ENCODE measurements around the gene SUSD4. TPM values are rescaled to one million over a fixed set of nuclear protein-coding genes. Genes with fewer than 3 reads are reported as not detected.

The SUSD4 gene
- total RNA-seq, 1 experiment from 2014 or later: 2.3 TPM

GRCh38 chr1:223316082-223316481 lies 47.9 kb downstream of the SUSD4 start:
- H3K4me3 Mint-ChIP-seq (ENCODE audit: unreplicated experiment): no peak overlapping the region
- H3K4me1 Mint-ChIP-seq (ENCODE audit: insufficient read depth, unreplicated experiment): no peaks in the 10 kb centered on the region
- no peak overlapping the region for H3K27ac Mint-ChIP-seq (ENCODE audit: low read depth, unreplicated experiment)
- CTCF ChIA-PET: interaction anchor here (0.6 to 1.8 kb wide), 2 partner anchors 193 to 523 kb away, joined by 5 to 6 read pairs; no protein-coding TSS in a partner anchor
- no TSS peak for BruUV-seq (replicated peaks)
- peak; percentile 24 for DNase-seq (ENCODE audit: unreplicated experiment)
- intact Hi-C loops (cut with micrococcal nuclease): no loop called here
- TF ChIP-seq CTCF (IDR thresholded peaks at IDR 0.05; ENCODE audit: unreplicated experiment): no peak
- H3K9me3 Mint-ChIP-seq (ENCODE audit: unreplicated experiment): no peaks in the 10 kb centered on the region
- H3K36me3 Mint-ChIP-seq (ENCODE audit: insufficient read depth, unreplicated experiment): peaks cover 6% of the 10 kb centered on the region
- POLR2A ChIA-PET: no interaction called here
- no peaks in the 10 kb centered on the region for H3K27me3 Mint-ChIP-seq (ENCODE audit: insufficient read depth, unreplicated experiment)

GRCh38 chr1:223315665-223316064 lies 48.3 kb downstream of the SUSD4 start:
- intact Hi-C loops (cut with micrococcal nuclease): no loop called here
- ChIA-PET POLR2A (interaction anchor here (1.9 kb wide), 1 partner anchor 11 kb away, joined by 4 read pairs; no protein-coding TSS in a partner anchor), CTCF (interaction anchor here (0.6 to 1.8 kb wide), 2 partner anchors 192 to 522 kb away, joined by 5 to 6 read pairs; no protein-coding TSS in a partner anchor)
- H3K9me3 Mint-ChIP-seq (ENCODE audit: unreplicated experiment): no peaks in the 10 kb centered on the region
- peaks cover 6% of the 10 kb centered on the region for H3K36me3 Mint-ChIP-seq (ENCODE audit: insufficient read depth, unreplicated experiment)
- no peaks in the 10 kb centered on the region for H3K27me3 Mint-ChIP-seq (ENCODE audit: insufficient read depth, unreplicated experiment)
- TF ChIP-seq CTCF (IDR thresholded peaks at IDR 0.05; ENCODE audit: unreplicated experiment): no peak
- H3K4me3 Mint-ChIP-seq (ENCODE audit: unreplicated experiment): no peak overlapping the region
- no TSS peak for BruUV-seq (replicated peaks)
- H3K4me1 Mint-ChIP-seq (ENCODE audit: insufficient read depth, unreplicated experiment): no peaks in the 10 kb centered on the region
- no peak overlapping the region for H3K27ac Mint-ChIP-seq (ENCODE audit: low read depth, unreplicated experiment)
- DNase-seq (ENCODE audit: unreplicated experiment): no peak

GRCh38 chr1:223313415-223313754 lies 50.6 kb downstream of the SUSD4 start:
- Mint-ChIP-seq H3K27ac (ENCODE audit: low read depth, unreplicated experiment) (no peak overlapping the region), H3K4me3 (ENCODE audit: unreplicated experiment) (no peak overlapping the region), H3K27me3 (ENCODE audit: insufficient read depth, unreplicated experiment) (no peaks in the 10 kb centered on the region), H3K4me1 (ENCODE audit: insufficient read depth, unreplicated experiment) (no peaks in the 10 kb centered on the region), H3K36me3 (ENCODE audit: insufficient read depth, unreplicated experiment) (peaks cover 6% of the 10 kb centered on the region), H3K9me3 (ENCODE audit: unreplicated experiment) (no peaks in the 10 kb centered on the region)
- CTCF ChIA-PET: no interaction called here
- intact Hi-C loops (cut with micrococcal nuclease): no loop called here
- no peak for TF ChIP-seq CTCF (IDR thresholded peaks at IDR 0.05; ENCODE audit: unreplicated experiment)
- POLR2A ChIA-PET: no interaction called here
- BruUV-seq (replicated peaks): no TSS peak
- DNase-seq (ENCODE audit: unreplicated experiment): no peak

GRCh38 chr1:223312705-223313414 lies 51.1 kb downstream of the SUSD4 start:
- DNase-seq (ENCODE audit: unreplicated experiment): no peak
- no peak overlapping the region for H3K27ac Mint-ChIP-seq (ENCODE audit: low read depth, unreplicated experiment)
- H3K9me3 Mint-ChIP-seq (ENCODE audit: unreplicated experiment): no peaks in the 10 kb centered on the region
- no peaks in the 10 kb centered on the region for H3K27me3 Mint-ChIP-seq (ENCODE audit: insufficient read depth, unreplicated experiment)
- ChIA-PET POLR2A (interaction anchor here (0.7 kb wide), 1 partner anchor 46 kb away, joined by 3 read pairs; no protein-coding TSS in a partner anchor), CTCF (interaction anchor here (1.0 kb wide), 1 partner anchor 179 kb away, joined by 3 read pairs; no protein-coding TSS in a partner anchor)
- H3K4me3 Mint-ChIP-seq (ENCODE audit: unreplicated experiment): no peak overlapping the region
- BruUV-seq (replicated peaks): no TSS peak
- H3K4me1 Mint-ChIP-seq (ENCODE audit: insufficient read depth, unreplicated experiment): no peaks in the 10 kb centered on the region
- H3K36me3 Mint-ChIP-seq (ENCODE audit: insufficient read depth, unreplicated experiment): peaks cover 6% of the 10 kb centered on the region
- TF ChIP-seq CTCF (IDR thresholded peaks at IDR 0.05; ENCODE audit: unreplicated experiment): no peak
- intact Hi-C loops (cut with micrococcal nuclease): no loop called here
